ENCODE measurements around the gene CMTR1. TPM values are rescaled to one million over a fixed set of nuclear protein-coding genes. Genes with fewer than 3 reads are reported as not detected.

Gene CMTR1
- total and polyA plus RNA-seq, 10 of the 15 experiments (the other 5 are each of a cell fraction or from before 2014, with no cell fraction given): 2.7 to 67.0 (median 46.2) TPM

- Histone ChIP-seq H3K9me3 (replicated peaks; ENCODE audit: control insufficient read depth, insufficient read depth, low read length) (no peaks in the 10 kb centered on the region), H3K4me2 (ENCODE audit: control insufficient read depth, insufficient read depth) (no peak overlapping the region), H3K36me3 (ENCODE audit: control insufficient read depth in 2 of 2, insufficient read depth in 2 of 2, low read length in 1 of 2) (no peaks in the 10 kb centered on the region), H3K27me3 (replicated peaks in 1 of 2; ENCODE audit: control insufficient read depth in 2 of 2, insufficient read depth in 2 of 2, low read length in 1 of 2) (no peaks in the 10 kb centered on the region), H3K4me1 (ENCODE audit: control insufficient read depth, insufficient read depth, low read length) (no peaks in the 10 kb centered on the region), H3K27ac (ENCODE audit: control insufficient read depth, insufficient read depth) (no peak overlapping the region), H4K20me1 (ENCODE audit: control insufficient read depth, insufficient read depth) (no peaks in the 10 kb centered on the region), H3K79me2 (ENCODE audit: control insufficient read depth, insufficient read depth, low read length) (no peaks in the 10 kb centered on the region), H2AFZ (ENCODE audit: control insufficient read depth, low read depth, low read length) (no peak overlapping the region), H3K4me3 (no peak overlapping the region), H3K9ac (ENCODE audit: control insufficient read depth, insufficient read depth, low read length) (no peak overlapping the region)
- FAIRE-seq: no peak
- ChIA-PET RAD21 (ENCODE audit: unreplicated experiment) (no interaction called here), SMC1A (ENCODE audit: uncharacterized antibody, unreplicated experiment) (interaction anchor here (0.9 kb wide), 1 partner anchor 51 kb away, joined by 3 read pairs; no protein-coding TSS in a partner anchor), POLR2A (no interaction called here), CTCF (interaction anchor here (1.0 kb wide), 1 partner anchor 12 kb away, joined by 3 read pairs; no protein-coding TSS in a partner anchor)
- BruUV-seq (replicated peaks): no TSS peak
- 71% methylated on average over 2 of the region's 2 CpGs for WGBS (ENCODE audit: insufficient coverage, insufficient replicate concordance, low lambda C conversion rate, missing lambda C conversion rate)
- in situ Hi-C loops (cut with MboI): no loop called here
- intact Hi-C loops (cut with micrococcal nuclease; ENCODE audit: unreplicated experiment): no loop called here
- no peak for DNase-seq (ENCODE audit: low read depth, low spot score)
- no peak for TF ChIP-seq HDAC2 (IDR thresholded peaks at IDR 0.05)
- TF ChIP-seq, protein P1, sequence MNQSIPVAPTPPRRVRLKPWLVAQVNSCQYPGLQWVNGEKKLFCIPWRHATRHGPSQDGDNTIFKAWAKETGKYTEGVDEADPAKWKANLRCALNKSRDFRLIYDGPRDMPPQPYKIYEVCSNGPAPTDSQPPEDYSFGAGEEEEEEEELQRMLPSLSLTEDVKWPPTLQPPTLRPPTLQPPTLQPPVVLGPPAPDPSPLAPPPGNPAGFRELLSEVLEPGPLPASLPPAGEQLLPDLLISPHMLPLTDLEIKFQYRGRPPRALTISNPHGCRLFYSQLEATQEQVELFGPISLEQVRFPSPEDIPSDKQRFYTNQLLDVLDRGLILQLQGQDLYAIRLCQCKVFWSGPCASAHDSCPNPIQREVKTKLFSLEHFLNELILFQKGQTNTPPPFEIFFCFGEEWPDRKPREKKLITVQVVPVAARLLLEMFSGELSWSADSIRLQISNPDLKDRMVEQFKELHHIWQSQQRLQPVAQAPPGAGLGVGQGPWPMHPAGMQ (IDR thresholded peaks at IDR 0.05; ENCODE audit: borderline replicate concordance): no peak
- no peak for TF ChIP-seq MXI1 (IDR thresholded peaks at IDR 0.05; ENCODE audit: low read depth, low read length)
- no peak for TF ChIP-seq BMI1 (IDR thresholded peaks at IDR 0.05; ENCODE audit: borderline replicate concordance)
- no peak for TF ChIP-seq SMC3 (IDR thresholded peaks at IDR 0.05; ENCODE audit: borderline replicate concordance, low read length)
- TF ChIP-seq NRF1 (conservative IDR thresholded peaks at IDR 0.05; ENCODE audit: low read depth, low read length): no peak
- TF ChIP-seq, protein P2, sequence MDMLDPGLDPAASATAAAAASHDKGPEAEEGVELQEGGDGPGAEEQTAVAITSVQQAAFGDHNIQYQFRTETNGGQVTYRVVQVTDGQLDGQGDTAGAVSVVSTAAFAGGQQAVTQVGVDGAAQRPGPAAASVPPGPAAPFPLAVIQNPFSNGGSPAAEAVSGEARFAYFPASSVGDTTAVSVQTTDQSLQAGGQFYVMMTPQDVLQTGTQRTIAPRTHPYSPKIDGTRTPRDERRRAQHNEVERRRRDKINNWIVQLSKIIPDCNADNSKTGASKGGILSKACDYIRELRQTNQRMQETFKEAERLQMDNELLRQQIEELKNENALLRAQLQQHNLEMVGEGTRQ (IDR thresholded peaks at IDR 0.05; ENCODE audit: borderline replicate concordance, low read depth, low read length): no peak
- no peak for TF ChIP-seq NKRF (conservative IDR thresholded peaks at IDR 0.05)
- no peak for TF ChIP-seq ZNF207 (IDR thresholded peaks at IDR 0.05; ENCODE audit: borderline replicate concordance)
- no peak for TF ChIP-seq ZBTB33 (IDR thresholded peaks at IDR 0.05)
- TF ChIP-seq, protein P3, sequence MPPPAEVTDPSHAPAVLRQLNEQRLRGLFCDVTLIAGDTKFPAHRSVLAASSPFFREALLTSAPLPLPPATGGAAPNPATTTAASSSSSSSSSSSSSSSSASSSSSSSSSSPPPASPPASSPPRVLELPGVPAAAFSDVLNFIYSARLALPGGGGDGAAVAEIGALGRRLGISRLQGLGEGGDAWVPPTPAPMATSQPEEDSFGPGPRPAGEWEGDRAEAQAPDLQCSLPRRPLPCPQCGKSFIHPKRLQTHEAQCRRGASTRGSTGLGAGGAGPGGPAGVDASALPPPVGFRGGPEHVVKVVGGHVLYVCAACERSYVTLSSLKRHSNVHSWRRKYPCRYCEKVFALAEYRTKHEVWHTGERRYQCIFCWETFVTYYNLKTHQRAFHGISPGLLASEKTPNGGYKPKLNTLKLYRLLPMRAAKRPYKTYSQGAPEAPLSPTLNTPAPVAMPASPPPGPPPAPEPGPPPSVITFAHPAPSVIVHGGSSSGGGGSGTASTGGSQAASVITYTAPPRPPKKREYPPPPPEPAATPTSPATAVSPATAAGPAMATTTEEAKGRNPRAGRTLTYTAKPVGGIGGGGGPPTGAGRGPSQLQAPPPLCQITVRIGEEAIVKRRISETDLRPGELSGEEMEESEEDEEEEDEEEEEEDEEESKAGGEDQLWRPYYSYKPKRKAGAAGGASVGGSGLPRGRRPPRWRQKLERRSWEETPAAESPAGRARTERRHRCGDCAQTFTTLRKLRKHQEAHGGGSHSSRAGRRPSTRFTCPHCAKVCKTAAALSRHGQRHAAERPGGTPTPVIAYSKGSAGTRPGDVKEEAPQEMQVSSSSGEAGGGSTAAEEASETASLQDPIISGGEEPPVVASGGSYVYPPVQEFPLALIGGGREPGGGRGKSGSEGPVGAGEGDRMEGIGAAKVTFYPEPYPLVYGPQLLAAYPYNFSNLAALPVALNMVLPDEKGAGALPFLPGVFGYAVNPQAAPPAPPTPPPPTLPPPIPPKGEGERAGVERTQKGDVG (CRISPR knock-in tag; IDR thresholded peaks at IDR 0.05): no peak
- TF ChIP-seq ZNF384 (IDR thresholded peaks at IDR 0.05; ENCODE audit: borderline replicate concordance, low read depth, low read length): no peak
- no peak for TF ChIP-seq RAD21 (IDR thresholded peaks at IDR 0.05; ENCODE audit: insufficient read depth, low read depth, low read length)
- TF ChIP-seq RBBP5 (conservative IDR thresholded peaks at IDR 0.05): no peak
- ATAC-seq: no peak
Observed at GRCh38 chr6:37417393-37417792, 15.6 kb upstream of the CMTR1 start.

Measured in GM12878 (cell line).